ENCODE data around the gene PATL1.

The PATL1 gene

GRCh38 chr11:59668950-59669610 is at the start of gene PATL1:
Gene PATL1 (minus strand): TSS chr11:59669037. CDS start chr11:59668895, 142 bp downstream.
- DNase-seq (ENCODE audit: low spot score) = peak; percentile 98
- Histone ChIP-seq H3K27me3 (ENCODE audit: insufficient read depth, poor library complexity, severe bottlenecking) (no peaks in the 10 kb centered on the region), H3K4me3 (ENCODE audit: severe bottlenecking) (peak within 1 kb of the TSS; percentile 88), H3K27ac (ENCODE audit: poor library complexity, severe bottlenecking) (peak within 1 kb of the TSS; percentile 76), H3K4me1 (ENCODE audit: insufficient read depth, poor library complexity, severe bottlenecking) (peaks cover 14% of the 10 kb centered on the region), H3K36me3 (ENCODE audit: low read depth) (peaks cover 33% of the 10 kb centered on the region), H3K9me3 (ENCODE audit: severe bottlenecking) (no peaks in the 10 kb centered on the region)
- peak; percentile 90 for ATAC-seq (ENCODE audit: low read depth)
- no peak for TF ChIP-seq CTCF (IDR thresholded peaks at IDR 0.05; ENCODE audit: poor library complexity, severe bottlenecking)

- Histone ChIP-seq H3K4me3 (ENCODE audit: severe bottlenecking) (no peak overlapping the region), H3K9me3 (ENCODE audit: severe bottlenecking) (no peaks in the 10 kb centered on the region), H3K36me3 (ENCODE audit: low read depth) (no peaks in the 10 kb centered on the region), H3K27ac (ENCODE audit: poor library complexity, severe bottlenecking) (no peak overlapping the region), H3K4me1 (ENCODE audit: insufficient read depth, poor library complexity, severe bottlenecking) (no peaks in the 10 kb centered on the region), H3K27me3 (ENCODE audit: insufficient read depth, poor library complexity, severe bottlenecking) (no peaks in the 10 kb centered on the region)
- TF ChIP-seq CTCF (IDR thresholded peaks at IDR 0.05; ENCODE audit: poor library complexity, severe bottlenecking) = no peak
- ATAC-seq (ENCODE audit: low read depth) (no peak), DNase-seq (ENCODE audit: low spot score) (no peak)
These were observed 47.2 kb upstream of the PATL1 start for GRCh38 chr11:59716051-59716450.

GRCh38 chr11:59713745-59714144 is 44.9 kb upstream of the PATL1 start, which contains the start of gene OR10V1:
Gene OR10V1 (minus strand): TSS chr11:59713845. CDS start chr11:59713845, 0 bp downstream.
- Histone ChIP-seq H3K4me3 (ENCODE audit: severe bottlenecking) (no peak within 1 kb of the TSS), H3K36me3 (ENCODE audit: low read depth) (no peaks in the 10 kb centered on the region), H3K27me3 (ENCODE audit: insufficient read depth, poor library complexity, severe bottlenecking) (no peaks in the 10 kb centered on the region), H3K27ac (ENCODE audit: poor library complexity, severe bottlenecking) (no peak within 1 kb of the TSS), H3K9me3 (ENCODE audit: severe bottlenecking) (no peaks in the 10 kb centered on the region), H3K4me1 (ENCODE audit: insufficient read depth, poor library complexity, severe bottlenecking) (no peaks in the 10 kb centered on the region)
- DNase-seq (ENCODE audit: low spot score) = no peak
- ATAC-seq (ENCODE audit: low read depth) = no peak
- TF ChIP-seq CTCF (IDR thresholded peaks at IDR 0.05; ENCODE audit: poor library complexity, severe bottlenecking) = no peak

GRCh38 chr11:59710136-59710847 is 41.5 kb upstream of the PATL1 start:
- no peak for ATAC-seq (ENCODE audit: low read depth)
- no peaks in the 10 kb centered on the region for H3K36me3 ChIP-seq (ENCODE audit: low read depth)
- H3K27ac ChIP-seq (ENCODE audit: poor library complexity, severe bottlenecking) = no peak overlapping the region
- peaks cover 9% of the 10 kb centered on the region for H3K9me3 ChIP-seq (ENCODE audit: severe bottlenecking)
- no peak overlapping the region for H3K4me3 ChIP-seq (ENCODE audit: severe bottlenecking)
- DNase-seq (ENCODE audit: low spot score) = no peak
- H3K4me1 ChIP-seq (ENCODE audit: insufficient read depth, poor library complexity, severe bottlenecking) = peaks cover 6% of the 10 kb centered on the region
- no peaks in the 10 kb centered on the region for H3K27me3 ChIP-seq (ENCODE audit: insufficient read depth, poor library complexity, severe bottlenecking)
- TF ChIP-seq CTCF (IDR thresholded peaks at IDR 0.05; ENCODE audit: poor library complexity, severe bottlenecking) = no peak

- Histone ChIP-seq H3K4me3 (ENCODE audit: severe bottlenecking) (no peak overlapping the region), H3K9me3 (ENCODE audit: severe bottlenecking) (peaks cover 9% of the 10 kb centered on the region), H3K27me3 (ENCODE audit: insufficient read depth, poor library complexity, severe bottlenecking) (no peaks in the 10 kb centered on the region), H3K36me3 (ENCODE audit: low read depth) (no peaks in the 10 kb centered on the region), H3K27ac (ENCODE audit: poor library complexity, severe bottlenecking) (no peak overlapping the region), H3K4me1 (ENCODE audit: insufficient read depth, poor library complexity, severe bottlenecking) (peaks cover 6% of the 10 kb centered on the region)
- TF ChIP-seq CTCF (IDR thresholded peaks at IDR 0.05; ENCODE audit: poor library complexity, severe bottlenecking) = no peak
- DNase-seq (ENCODE audit: low spot score) (no peak), ATAC-seq (ENCODE audit: low read depth) (no peak)
These were observed 39.7 kb upstream of the PATL1 start for GRCh38 chr11:59708537-59708936.
